Bronchial epithelial cell (primary cell): ENCODE results near the gene ARFIP1. TPM values are rescaled to one million over a fixed set of nuclear protein-coding genes. Genes with fewer than 3 reads are reported as not detected.

ENCODE experiments used
- DNase-seq: peaks from one replicate; pipeline ENCODE4 v3.0.0-alpha.2; 2010; ENCODE audit warnings: low read depth
- FAIRE-seq: peaks from 2 replicates; lab custom pipeline; 2011; peaks lifted over from hg19 to GRCh38; lab: Jason Lieb, UNC
- H3K27me3 ChIP-seq: 2 replicates; pipeline ENCODE4 v1.5.1; 2011; ENCODE audit warnings: low read length; ENCODE audit not compliant: control insufficient read depth, insufficient read depth
- H3K36me3 ChIP-seq: 2 replicates; pipeline ENCODE4 v1.5.1; 2011; ENCODE audit warnings: low read length; ENCODE audit not compliant: control insufficient read depth, insufficient read depth
- H3K4me3 ChIP-seq: 2 replicates; pipeline ENCODE4 v1.5.1; 2011; ENCODE audit warnings: mild to moderate bottlenecking, low read depth, low read length, control low read depth
- total RNA-seq: library from RNA; depleted of rRNA; stranded (reverse); fragments of >200 nt; gene quantifications from 2 replicates; pipeline ENCODE4 v1.2.1, GENCODE V29; 2014
- TF ChIP-seq, protein P1 (sequence below): IDR thresholded peaks from 2 replicates; pipeline ENCODE4 v1.5.1; 2011; ENCODE audit warnings: mild to moderate bottlenecking, moderate library complexity, low read length, control low read depth, inconsistent platforms; ENCODE audit not compliant: insufficient read depth, severe bottlenecking

The ARFIP1 gene
- total RNA-seq, 1 donor from 2014 or later: 35.8 TPM

DNA sequence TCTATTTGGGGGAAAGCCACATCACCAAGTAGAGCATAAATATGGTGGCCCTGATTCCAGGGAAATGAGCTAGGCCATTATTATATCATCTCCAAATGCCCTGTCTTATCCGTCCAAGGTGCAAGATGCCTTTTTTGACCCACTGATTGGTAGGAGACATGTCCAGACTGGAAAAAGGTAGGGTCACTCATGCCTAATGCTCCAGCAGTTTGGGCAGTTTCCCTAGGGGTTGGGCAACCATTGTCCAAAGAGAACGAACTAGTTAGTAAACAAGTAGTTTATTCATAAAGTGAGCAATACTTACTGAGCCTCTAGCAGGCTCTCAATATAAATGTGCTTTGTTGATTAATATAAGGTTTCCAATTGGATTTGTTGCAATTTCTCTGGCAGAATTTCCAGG, 162.6 kb downstream of the ARFIP1 start:
- no peak for FAIRE-seq
- TF ChIP-seq, protein P1, sequence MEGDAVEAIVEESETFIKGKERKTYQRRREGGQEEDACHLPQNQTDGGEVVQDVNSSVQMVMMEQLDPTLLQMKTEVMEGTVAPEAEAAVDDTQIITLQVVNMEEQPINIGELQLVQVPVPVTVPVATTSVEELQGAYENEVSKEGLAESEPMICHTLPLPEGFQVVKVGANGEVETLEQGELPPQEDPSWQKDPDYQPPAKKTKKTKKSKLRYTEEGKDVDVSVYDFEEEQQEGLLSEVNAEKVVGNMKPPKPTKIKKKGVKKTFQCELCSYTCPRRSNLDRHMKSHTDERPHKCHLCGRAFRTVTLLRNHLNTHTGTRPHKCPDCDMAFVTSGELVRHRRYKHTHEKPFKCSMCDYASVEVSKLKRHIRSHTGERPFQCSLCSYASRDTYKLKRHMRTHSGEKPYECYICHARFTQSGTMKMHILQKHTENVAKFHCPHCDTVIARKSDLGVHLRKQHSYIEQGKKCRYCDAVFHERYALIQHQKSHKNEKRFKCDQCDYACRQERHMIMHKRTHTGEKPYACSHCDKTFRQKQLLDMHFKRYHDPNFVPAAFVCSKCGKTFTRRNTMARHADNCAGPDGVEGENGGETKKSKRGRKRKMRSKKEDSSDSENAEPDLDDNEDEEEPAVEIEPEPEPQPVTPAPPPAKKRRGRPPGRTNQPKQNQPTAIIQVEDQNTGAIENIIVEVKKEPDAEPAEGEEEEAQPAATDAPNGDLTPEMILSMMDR: no peak
- Histone ChIP-seq H3K36me3 (peaks cover 6% of the 10 kb centered on the region), H3K4me3 (no peak overlapping the region), H3K27me3 (no peaks in the 10 kb centered on the region)
- DNase-seq: peak; percentile 66

DNA sequence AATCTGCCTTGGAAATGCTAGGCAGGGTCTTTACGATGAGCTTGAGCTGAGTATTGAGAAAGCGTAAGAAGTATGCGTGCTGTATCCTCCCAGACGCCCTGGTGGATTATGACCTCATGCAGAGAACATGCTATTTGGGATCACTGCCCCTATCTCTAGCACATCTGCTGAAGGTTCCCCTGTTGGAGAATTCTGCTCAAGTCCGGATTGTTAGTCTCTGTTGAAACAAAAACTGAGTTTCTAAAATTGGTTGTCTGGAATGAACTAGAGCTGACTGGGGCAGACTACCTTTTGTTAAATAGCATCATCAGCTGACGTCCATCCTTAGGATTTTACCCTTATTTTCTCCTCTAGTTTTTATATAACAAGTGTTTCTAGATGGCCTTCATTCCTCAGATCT, 163.9 kb downstream of the ARFIP1 start:
- no peaks in the 10 kb centered on the region for H3K27me3 ChIP-seq
- DNase-seq (no peak), FAIRE-seq (no peak)
- TF ChIP-seq, protein P1: no peak
- no peak overlapping the region for H3K4me3 ChIP-seq
- peaks cover 6% of the 10 kb centered on the region for H3K36me3 ChIP-seq

DNA sequence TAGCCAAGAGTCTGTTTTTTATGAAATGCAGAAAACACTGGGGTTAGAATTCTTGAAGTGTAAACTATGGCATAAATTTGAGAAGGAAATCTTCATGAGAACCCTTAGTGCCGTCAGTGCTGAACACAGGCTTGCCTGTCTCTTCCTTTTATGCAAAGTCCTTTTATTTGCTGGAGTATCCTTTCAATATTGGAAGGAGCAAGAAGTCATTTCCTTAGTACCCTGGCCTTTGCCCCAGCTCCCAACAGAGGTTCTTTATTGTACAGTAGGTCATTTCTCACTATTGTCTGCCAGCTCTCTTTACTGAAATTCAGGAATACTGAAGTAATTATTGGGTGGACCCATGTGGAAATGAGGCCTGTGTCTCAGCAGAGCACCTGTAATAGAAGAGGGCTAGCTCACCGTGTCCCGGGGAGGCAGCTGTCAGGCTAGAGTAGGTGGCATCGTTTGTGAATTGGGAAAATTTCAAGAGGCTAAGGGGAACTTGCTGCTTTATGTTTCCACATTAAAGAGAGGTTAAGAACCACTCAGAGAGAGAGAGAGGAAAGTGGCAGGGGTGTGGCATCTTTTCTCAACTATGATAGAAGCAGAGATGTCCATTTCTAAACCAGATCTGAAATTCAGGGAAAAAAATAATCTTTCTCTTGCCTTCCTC, 165.0 kb downstream of the ARFIP1 start:
- Histone ChIP-seq H3K36me3 (peaks cover 6% of the 10 kb centered on the region), H3K27me3 (no peaks in the 10 kb centered on the region), H3K4me3 (no peak overlapping the region)
- FAIRE-seq (no peak), DNase-seq (no peak)
- TF ChIP-seq, protein P1: no peak

DNA sequence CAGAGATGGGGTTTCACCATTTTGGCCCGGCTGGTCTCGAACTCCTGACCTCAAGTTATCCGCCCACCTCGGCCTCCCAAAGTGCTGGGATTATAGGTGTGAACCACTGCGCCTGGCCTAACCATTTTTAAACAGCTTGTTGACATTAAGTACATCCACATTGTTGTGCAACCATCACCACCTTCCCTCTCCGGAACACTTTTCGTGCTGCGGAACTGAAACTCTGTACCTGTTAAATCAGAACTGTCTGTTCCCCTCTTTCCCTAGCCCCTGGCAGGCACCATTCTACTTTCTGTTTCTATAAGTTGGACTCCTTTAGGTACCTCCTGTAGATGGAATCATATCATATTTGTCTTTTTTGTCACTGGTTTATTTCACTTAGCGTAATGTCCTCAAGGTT, 165.9 kb downstream of the ARFIP1 start:
- peaks cover 6% of the 10 kb centered on the region for H3K36me3 ChIP-seq
- H3K4me3 ChIP-seq: no peak overlapping the region
- no peaks in the 10 kb centered on the region for H3K27me3 ChIP-seq
- FAIRE-seq (no peak), DNase-seq (no peak)
- TF ChIP-seq, protein P1: no peak

DNA sequence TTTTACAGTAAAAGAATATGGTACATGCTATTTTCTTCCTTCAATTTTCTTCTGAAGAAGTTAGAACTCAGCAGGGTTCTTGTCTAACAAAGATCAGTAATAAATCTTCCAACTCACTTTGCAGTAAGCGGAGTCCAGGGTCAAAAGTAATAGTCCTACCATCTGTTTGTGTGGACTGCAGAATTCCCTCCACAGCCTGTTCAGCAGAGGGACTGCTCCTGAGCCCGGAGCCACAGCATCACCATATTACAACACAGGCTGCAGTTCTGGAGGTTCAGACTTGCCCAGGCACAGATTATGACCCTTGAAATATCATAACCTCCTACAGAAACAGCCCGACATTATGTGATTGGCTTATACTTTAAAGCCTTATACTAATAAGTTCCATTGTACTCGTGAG, 166.7 kb downstream of the ARFIP1 start:
- TF ChIP-seq, protein P1: no peak
- Histone ChIP-seq H3K36me3 (peaks cover 6% of the 10 kb centered on the region), H3K4me3 (no peak overlapping the region), H3K27me3 (no peaks in the 10 kb centered on the region)
- DNase-seq (peak; percentile 29), FAIRE-seq (no peak)

DNA sequence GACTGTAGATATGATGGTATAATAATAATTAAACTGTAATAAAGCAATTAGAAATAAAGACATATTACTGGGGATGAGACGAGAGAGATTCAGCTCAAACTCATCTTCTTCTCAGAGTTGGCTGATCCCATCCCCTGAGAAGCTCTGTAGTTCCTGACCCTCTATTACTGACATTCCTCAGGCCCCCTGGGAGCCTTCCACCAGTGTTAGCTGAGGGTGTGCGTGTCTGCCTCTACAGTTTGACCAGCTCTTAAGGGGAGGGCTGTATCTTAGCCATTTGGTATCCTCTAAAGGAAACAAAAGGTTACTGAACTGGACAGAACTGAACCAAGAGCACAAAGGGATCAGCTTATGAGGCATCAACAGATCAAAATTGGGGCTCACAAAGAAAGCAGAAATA, 167.6 kb downstream of the ARFIP1 start:
- Histone ChIP-seq H3K27me3 (no peaks in the 10 kb centered on the region), H3K36me3 (peaks cover 6% of the 10 kb centered on the region), H3K4me3 (no peak overlapping the region)
- FAIRE-seq: no peak
- TF ChIP-seq, protein P1: no peak
- DNase-seq: no peak
